Measurements from ENCODE around the gene KRTAP10-7. TPM values are rescaled to one million over a fixed set of nuclear protein-coding genes. Genes with fewer than 3 reads are reported as not detected.

KRTAP10-7 gene
- total and polyA plus RNA-seq, 9 of the 15 experiments (the other 6 are each of a cell fraction or from before 2014, with no cell fraction given), result not detected

- Histone ChIP-seq H3K9me3 (replicated peaks; ENCODE audit: control insufficient read depth, insufficient read depth, low read depth, low read length) (no peaks in the 10 kb centered on the region; the same call in none of the 2 replicates), H3K9me1 (ENCODE audit: control insufficient read depth, insufficient read depth, low read length) (no peaks in the 10 kb centered on the region), H3K27me3 (ENCODE audit: control insufficient read depth in 2 of 2, insufficient read depth in 2 of 2, low read length in 2 of 2) (peaks cover 20 to 57% of the 10 kb centered on the region in 2 experiments; a peak in 4 of 5 replicates), H3K9ac (ENCODE audit: insufficient read depth in 1 of 2, low read depth in 2 of 2, low read length in 2 of 2) (peak overlapping the region in 1 of 2 experiments; percentile 33; a peak in 1 of 4 replicates), H4K20me1 (replicated peaks; ENCODE audit: control insufficient read depth, insufficient read depth, low read length) (no peaks in the 10 kb centered on the region), H2AFZ (ENCODE audit: low read depth, low read length) (no peak overlapping the region), H3K4me2 (ENCODE audit: insufficient read depth, low read length) (no peak overlapping the region), H3K4me1 (replicated peaks in 1 of 2; ENCODE audit: control insufficient read depth in 2 of 2, insufficient read depth in 2 of 2, low read length in 2 of 2) (peaks cover 0 to 24% of the 10 kb centered on the region in 2 experiments; a peak in 1 of 5 replicates), H3K79me2 (ENCODE audit: control insufficient read depth, insufficient read depth, low read length) (no peaks in the 10 kb centered on the region), H3K4me3 (no peak overlapping the region), H3K36me3 (ENCODE audit: control insufficient read depth, insufficient read depth, low read length) (no peaks in the 10 kb centered on the region), H3K27ac (ENCODE audit: extremely low read depth, low read depth, low read length) (no peak overlapping the region)
- TF ChIP-seq ZNF140 (CRISPR knock-in tag; IDR thresholded peaks at IDR 0.05), result no peak
- TF ChIP-seq RERE (CRISPR knock-in tag; IDR thresholded peaks at IDR 0.05; ENCODE audit: borderline replicate concordance), result 0 out of 2 replicates have a peak, but pooled peaks have one; percentile 38
- no peak for TF ChIP-seq JUND (IDR thresholded peaks at IDR 0.05; ENCODE audit: borderline replicate concordance, low read depth, low read length)
- 0 out of 3 replicates have a peak, but pooled peaks have one; percentile 20 for TF ChIP-seq JUND (tag; IDR thresholded peaks at IDR 0.05; ENCODE audit: borderline replicate concordance, low read depth, low read length)
- TF ChIP-seq FOSL1 (tag; conservative IDR thresholded peaks at IDR 0.05), result peak; percentile 79
- TF ChIP-seq NRF1 (conservative IDR thresholded peaks at IDR 0.05 in 1 of 2, IDR thresholded peaks at IDR 0.05 in 1 of 2), result peak; percentile 45 to 50
- TF ChIP-seq GABPB2 (CRISPR knock-in tag; conservative IDR thresholded peaks at IDR 0.05), result no peak
- TF ChIP-seq PKNOX1 (IDR thresholded peaks at IDR 0.05), result peak; percentile 23; the same call in 1 of the 2 replicates
- 0 out of 2 replicates have a peak, but pooled peaks have one; percentile 28 for TF ChIP-seq ATF3 (IDR thresholded peaks at IDR 0.05)
- TF ChIP-seq ATF3 (CRISPR knock-in tag; conservative IDR thresholded peaks at IDR 0.05), result no peak
- TF ChIP-seq ZNF551 (CRISPR knock-in tag; IDR thresholded peaks at IDR 0.05), result no peak
- no TSS peak for BruUV-seq (replicated peaks)
- POLR2A ChIA-PET, result interaction anchor here (0.8 kb wide), 1 partner anchor 19 kb away, joined by 5 read pairs; the partner anchor contains the start of gene KRTAP10-6
- ATAC-seq (no peak), DNase-seq (ENCODE audit: extremely low read depth in 1 of 4, low spot score in 3 of 4) (peak in 1 of 4 experiments; percentile 10), FAIRE-seq (no peak)
- in situ Hi-C loops (cut with MboI) (no loop called here), intact Hi-C loops (cut with micrococcal nuclease) (no loop called here)
- 1% methylated on average over 15 of the region's 15 CpGs for WGBS (ENCODE audit: insufficient coverage, low coverage, missing lambda C conversion rate)
- CTCF ChIA-PET (ENCODE audit: low intra/inter-chr PET ratio), result no interaction called here
Measured at GRCh38 chr21:44572959-44573583, 27.3 kb upstream of the KRTAP10-7 start.
